Measurements from ENCODE around the gene TSPAN5. TPM values are rescaled to one million over a fixed set of nuclear protein-coding genes. Genes with fewer than 3 reads are reported as not detected.
A peak's percentile ranks its signal among the peaks of the same experiment; 100 is the strongest.

Gene TSPAN5
- total and polyA plus RNA-seq, 2 of the 4 experiments (the other 2 are of a cell fraction), result 64.8 to 79.6 TPM

DNA sequence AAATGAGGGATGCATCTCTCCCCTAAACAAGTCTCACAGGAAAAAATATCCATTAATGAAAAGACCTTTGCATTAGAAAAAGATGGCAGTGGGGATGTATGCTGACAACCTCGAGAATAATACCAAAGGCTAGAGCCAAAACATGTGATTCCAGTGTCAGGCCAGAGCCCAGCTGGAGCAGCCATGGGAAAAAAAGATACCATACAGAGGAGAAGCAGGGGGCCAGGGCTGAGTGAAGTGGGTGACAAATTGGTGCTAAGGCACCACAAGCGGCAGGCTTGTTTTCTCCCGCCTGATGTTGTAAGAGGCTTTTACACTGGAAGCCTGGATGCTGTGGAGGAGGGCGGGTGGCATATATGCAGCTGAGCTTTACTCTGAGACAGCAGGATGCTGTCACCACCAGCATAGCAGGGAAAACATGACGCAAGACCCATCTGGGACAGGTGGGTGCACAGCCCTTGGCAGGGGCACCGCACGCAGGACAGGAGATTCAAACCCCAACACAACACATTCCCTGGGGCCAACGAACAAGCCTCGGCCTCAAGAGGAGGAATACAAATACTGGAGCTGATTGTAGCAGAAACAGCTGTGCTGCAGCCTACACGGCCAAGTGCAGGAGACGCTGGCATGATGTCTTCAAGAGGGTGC, 91.9 kb downstream of the TSPAN5 start:
- no peak overlapping the region for H4K5ac ChIP-seq (ENCODE audit: low read depth, low read length)
- H3K79me1 ChIP-seq (ENCODE audit: low read depth in 1 of 2, low read length in 2 of 2), result peaks cover 47 to 66% of the 10 kb centered on the region in 2 experiments
- H3K18ac ChIP-seq (ENCODE audit: low read depth, low read length), result no peak overlapping the region
- H3K9ac ChIP-seq (ENCODE audit: low read depth, low read length), result no peak overlapping the region
- no peak overlapping the region for H3K4ac ChIP-seq (ENCODE audit: low read depth, low read length)
- POLR2A ChIA-PET (ENCODE audit: unreplicated experiment), result no interaction called here
- no peaks in the 10 kb centered on the region for H3K36me3 ChIP-seq (ENCODE audit: control insufficient read depth, insufficient read depth, low read length)
- no peaks in the 10 kb centered on the region for H3K27me3 ChIP-seq (ENCODE audit: control insufficient read depth, insufficient read depth, low read length)
- no peak overlapping the region for H2BK15ac ChIP-seq (ENCODE audit: low read depth, low read length)
- intact Hi-C loops (cut with micrococcal nuclease), result loop anchor here (5.0 kb wide), 1 partner anchor 46 kb away; no protein-coding TSS in a partner anchor
- 38% methylated on average over 2 of the region's 11 CpGs; no CpG with 5 or more reads in 1 of the 2 experiments for WGBS, 2 experiments (ENCODE audit: extremely low coverage in 2 of 2, insufficient read length in 1 of 2)
- no peak overlapping the region for H3K14ac ChIP-seq (replicated peaks; ENCODE audit: low read depth, low read length)
- DNase-seq, result peak; percentile 50
- no peak overlapping the region for H3K27ac ChIP-seq (ENCODE audit: insufficient read depth, low read length)
- no peaks in the 10 kb centered on the region for H3K9me3 ChIP-seq (ENCODE audit: control insufficient read depth, insufficient read depth, low read length)
- no peak overlapping the region for H3K4me3 ChIP-seq (ENCODE audit: insufficient read depth, low read depth, low read length)
- peaks cover 11% of the 10 kb centered on the region for H3K4me1 ChIP-seq (ENCODE audit: control insufficient read depth, insufficient read depth, low read length)
- H2AK5ac ChIP-seq (ENCODE audit: low read depth, low read length), result no peak overlapping the region
- H2AFZ ChIP-seq (replicated peaks; ENCODE audit: low read length, poor library complexity), result no peak overlapping the region
- no peak overlapping the region for H4K91ac ChIP-seq (ENCODE audit: insufficient read depth, low read depth, low read length)
- H2BK20ac ChIP-seq (ENCODE audit: low read depth, low read length), result no peak overlapping the region
- no peak overlapping the region for H3K23ac ChIP-seq (ENCODE audit: low read depth, low read length)
- in situ Hi-C loops (cut with MboI; ENCODE audit: low sequenced_read_pairs), result no loop called here
- H4K20me1 ChIP-seq (ENCODE audit: insufficient read depth, low read length), result peaks cover 14% of the 10 kb centered on the region
- no peak overlapping the region for H2BK120ac ChIP-seq (ENCODE audit: low read depth, low read length)
- peak; percentile 51 for ATAC-seq (ENCODE audit: low read depth)
- no peak overlapping the region for H2BK5ac ChIP-seq (ENCODE audit: low read depth, low read length, poor library complexity, severe bottlenecking)
- TF ChIP-seq MXI1 (IDR thresholded peaks at IDR 0.05; ENCODE audit: borderline replicate concordance, low read depth, low read length) (no peak), RFX5 (IDR thresholded peaks at IDR 0.05; ENCODE audit: low read depth, low read length) (no peak), FOS (IDR thresholded peaks at IDR 0.05; ENCODE audit: low read depth, low read length) (no peak), CEBPB (IDR thresholded peaks at IDR 0.05; ENCODE audit: low read depth, low read length) (peak; percentile 83)
- BruUV-seq (replicated peaks), result no TSS peak
- H3K4me2 ChIP-seq (ENCODE audit: low read depth, low read length), result no peak overlapping the region; the same call in 1 of the 2 replicates
- CTCF ChIA-PET, result interaction anchor here (0.6 kb wide), 2 partner anchors 331 to 381 kb away, joined by 3 to 7 read pairs; no protein-coding TSS in a partner anchor
- H4K8ac ChIP-seq (ENCODE audit: low read depth in 2 of 2, low read length in 2 of 2), result no peak overlapping the region
- H3K56ac ChIP-seq (ENCODE audit: extremely low read depth, insufficient read depth, low read length), result no peak overlapping the region
- peaks cover 5% of the 10 kb centered on the region; the same call in 1 of the 2 replicates for H3K9me1 ChIP-seq (ENCODE audit: insufficient read depth, low read length)
- dilution Hi-C loops (cut with HindIII; ENCODE audit: low sequenced_read_pairs, unreplicated experiment), result no loop called here
- no peak overlapping the region for H2AK9ac ChIP-seq (replicated peaks; ENCODE audit: low read depth, low read length, poor library complexity)

Data from IMR-90 (cell line).